GM18858 (cell line): ENCODE data around the gene CRKL.
"Not testable (repeated sequence)": the region's sequence is repeated elsewhere in the genome, so short reads cannot be mapped to it uniquely, and the experiment has no call there.

Experiments used
- ATAC-seq: cut with Tn5 transposase; IDR thresholded peaks from one replicate; pipeline ENCODE4 v1.9.1; 2021; ENCODE audit not compliant: unreplicated experiment

The CRKL gene

GRCh38 chr22:20965888-20966855, 49.0 kb downstream of the CRKL start:
- no peak for ATAC-seq

- ATAC-seq, result no peak
Measured at GRCh38 chr22:20966883-20967696, 49.9 kb downstream of the CRKL start, which contains the start of gene AIFM3. Gene AIFM3, plus strand, starts transcription at chr22:20967255. Its CDS starts 690 bp downstream, at chr22:20967945.

GRCh38 chr22:20967697-20968211, 50.5 kb downstream of the CRKL start:
- ATAC-seq, result no peak

- ATAC-seq, result no peak
Measured at GRCh38 chr22:20968281-20968977, 51.2 kb downstream of the CRKL start.

- ATAC-seq, result no peak
Measured at GRCh38 chr22:20970939-20971657, 53.9 kb downstream of the CRKL start.

- ATAC-seq, result not testable (repeated sequence)
Measured at GRCh38 chr22:20972014-20972694, 54.9 kb downstream of the CRKL start.

GRCh38 chr22:20972933-20973577, 55.8 kb downstream of the CRKL start:
- no peak for ATAC-seq

- no peak for ATAC-seq
Measured at GRCh38 chr22:20973634-20974286, 56.6 kb downstream of the CRKL start.

GRCh38 chr22:20974336-20974955, 57.2 kb downstream of the CRKL start:
- no peak for ATAC-seq

- no peak for ATAC-seq
Measured at GRCh38 chr22:20975541-20976290, 58.5 kb downstream of the CRKL start.

- no peak for ATAC-seq
Measured at GRCh38 chr22:20976291-20976877, 59.2 kb downstream of the CRKL start.

GRCh38 chr22:20977019-20977418, 59.8 kb downstream of the CRKL start:
- ATAC-seq, result no peak

- ATAC-seq, result no peak
Measured at GRCh38 chr22:20977516-20978170, 60.4 kb downstream of the CRKL start.

GRCh38 chr22:20978419-20978818, 61.2 kb downstream of the CRKL start:
- no peak for ATAC-seq

- no peak for ATAC-seq
Measured at GRCh38 chr22:20979243-20979809, 62.1 kb downstream of the CRKL start.

- no peak for ATAC-seq
Measured at GRCh38 chr22:20979940-20980453, 62.8 kb downstream of the CRKL start.
